Measurements from ENCODE around the gene LCN15. TPM values are rescaled to one million over a fixed set of nuclear protein-coding genes. Genes with fewer than 3 reads are reported as not detected.
"Not testable (repeated sequence)": the region's sequence is repeated elsewhere in the genome, so short reads cannot be mapped to it uniquely, and the experiment has no call there.

The LCN15 gene
- total RNA-seq, 2 experiments from 2014 or later, result not detected

- Mint-ChIP-seq H3K4me1 (ENCODE audit: low read depth) (peaks cover 2% of the 10 kb centered on the region), H3K27ac (no peak within 1 kb of the TSS), H3K4me3 (peak within 1 kb of the TSS; percentile 21), H3K9me3 (no peaks in the 10 kb centered on the region), H3K36me3 (ENCODE audit: low read depth) (no peaks in the 10 kb centered on the region), H3K27me3 (peaks cover 32% of the 10 kb centered on the region)
- CTCF ChIA-PET, result no interaction called here
- TF ChIP-seq CTCF (IDR thresholded peaks at IDR 0.05), result no peak
- POLR2A ChIA-PET, result interaction anchor here (1.1 kb wide), 1 partner anchor 11 kb away, joined by 4 read pairs; no protein-coding TSS in a partner anchor
- DNase-seq (no peak), ATAC-seq (peak; percentile 29)
- intact Hi-C loops (cut with micrococcal nuclease), result no loop called here
Observed at GRCh38 chr9:136711751-136712689, 52.3 kb downstream of the LCN15 start, which contains the start of gene DIPK1B. Gene DIPK1B, plus strand, starts transcription at chr9:136712572. Its CDS starts 94 bp downstream, at chr9:136712666.

- H3K4me3 Mint-ChIP-seq; H3K27ac Mint-ChIP-seq; CTCF ChIA-PET; H3K9me3 Mint-ChIP-seq; ATAC-seq; DNase-seq; H3K36me3 Mint-ChIP-seq (ENCODE audit: low read depth); H3K4me1 Mint-ChIP-seq (ENCODE audit: low read depth); intact Hi-C loops (cut with micrococcal nuclease): not testable (repeated sequence)
- H3K27me3 Mint-ChIP-seq, result peaks cover 30% of the 10 kb centered on the region
- POLR2A ChIA-PET, result interaction anchor here (1.1 kb wide), 1 partner anchor 11 kb away, joined by 4 read pairs; no protein-coding TSS in a partner anchor
Observed at GRCh38 chr9:136711219-136711648, 53.1 kb downstream of the LCN15 start.

- TF ChIP-seq CTCF (IDR thresholded peaks at IDR 0.05), result no peak
- intact Hi-C loops (cut with micrococcal nuclease), result no loop called here
- ATAC-seq (no peak), DNase-seq (no peak)
- CTCF ChIA-PET, result no interaction called here
- POLR2A ChIA-PET, result no interaction called here
- no peak overlapping the region for H3K4me3 Mint-ChIP-seq
- H3K27me3 Mint-ChIP-seq, result peaks cover 26% of the 10 kb centered on the region
- H3K27ac Mint-ChIP-seq, result no peak overlapping the region
- H3K4me1 Mint-ChIP-seq (ENCODE audit: low read depth), result peaks cover 2% of the 10 kb centered on the region
- no peaks in the 10 kb centered on the region for H3K9me3 Mint-ChIP-seq
- H3K36me3 Mint-ChIP-seq (ENCODE audit: low read depth), result no peaks in the 10 kb centered on the region
Observed at GRCh38 chr9:136710543-136710942, 53.8 kb downstream of the LCN15 start.

Small RNAs within 50 kb of the gene (microRNA-seq; reads per million reads assigned to microRNA genes)
- not detected for gene MIR6722 (ENCODE audit: borderline microRNAs expressed, borderline replicate concordance)

Other genes starting within 250 kb of the LCN15 start
- 10 to 100 TPM; 45.7 to 47.6 TPM for gene NOTCH1, start 218.5 kb downstream of the LCN15 start, total RNA-seq
- gene EGFL7, start 101.6 kb downstream of the LCN15 start, total RNA-seq, result 1 to 10 TPM; 1.1 to 1.6 TPM
- 10 to 100 TPM; 11.3 to 11.8 TPM for gene AGPAT2, start 77.1 kb downstream of the LCN15 start, total RNA-seq
- gene DIPK1B, start 51.9 kb downstream of the LCN15 start, total RNA-seq, result under 1 TPM in 1 of 2 experiments, not detected in 1; 0.14 TPM
- gene LCN10, start 21.6 kb downstream of the LCN15 start, total RNA-seq, result 1 to 10 TPM; 2.6 to 3.2 TPM
- not detected for gene LCN6, start 16.0 kb downstream of the LCN15 start, total RNA-seq
- gene LCN8, start 6.3 kb downstream of the LCN15 start, total RNA-seq, result not detected
- 10 to 100 TPM; 50.6 to 51.1 TPM for gene TMEM141, start 26.8 kb upstream of the LCN15 start, total RNA-seq
- gene CCDC183, start 31.8 kb upstream of the LCN15 start, total RNA-seq, result under 1 TPM; 0.20 to 0.34 TPM
- 10 to 100 TPM; 85.6 to 86.6 TPM for gene RABL6, start 43.4 kb upstream of the LCN15 start, total RNA-seq
- 1 to 10 TPM; 5.8 to 6.4 TPM for gene AJM1, start 78.0 kb upstream of the LCN15 start, total RNA-seq
- 100 to 1,000 TPM; 123 to 124 TPM for gene PHPT1, start 84.9 kb upstream of the LCN15 start, total RNA-seq
- gene MAMDC4, start 87.8 kb upstream of the LCN15 start, total RNA-seq, result 10 to 100 TPM; 18.5 to 19.1 TPM
- gene EDF1, start 101.8 kb upstream of the LCN15 start, total RNA-seq, result 100 to 1,000 TPM; 254 to 270 TPM
- gene TRAF2, start 122.0 kb upstream of the LCN15 start, total RNA-seq, result 10 to 100 TPM; 34.8 to 40.5 TPM
- gene FBXW5, start 180.2 kb upstream of the LCN15 start, total RNA-seq, result 10 to 100 TPM; 53.4 to 54.0 TPM
- under 1 TPM in 1 of 2 experiments, not detected in 1; 0.83 TPM for gene C8G, start 180.7 kb upstream of the LCN15 start, total RNA-seq
- 1 to 10 TPM; 1.3 to 2.1 TPM for gene LCN12, start 187.8 kb upstream of the LCN15 start, total RNA-seq
- gene PTGDS, start 213.0 kb upstream of the LCN15 start, total RNA-seq, result not detected
- gene LCNL1, start 218.5 kb upstream of the LCN15 start, total RNA-seq, result not detected
- 10 to 100 TPM; 60.5 to 61.8 TPM for gene PAXX, start 227.9 kb upstream of the LCN15 start, total RNA-seq
- gene CLIC3, start 232.1 kb upstream of the LCN15 start, total RNA-seq, result not detected